Karpas-422 (cell line): Measurements from ENCODE around the gene CORT. TPM values are rescaled to one million over a fixed set of nuclear protein-coding genes. Genes with fewer than 3 reads are reported as not detected.
"Not testable (repeated sequence)": the region's sequence is repeated elsewhere in the genome, so short reads cannot be mapped to it uniquely, and the experiment has no call there.

Source experiments
- DNase-seq: peaks from one replicate; pipeline ENCODE4 v3.0.0-alpha.2; 2015
- H2AFZ ChIP-seq: fragments of 200-600 bp; sonication (generic); 2 replicates; pipeline ENCODE4 v1.6.1; 2014; ENCODE audit warnings: antibody characterized with exemption, low read length, mixed read lengths
- H3K27ac ChIP-seq: fragments of 200-600 bp; sonication (generic); 2 replicates; pipeline ENCODE4 v1.5.1; 2014; ENCODE audit warnings: mild to moderate bottlenecking, low read length, moderate library complexity
- H3K27me3 ChIP-seq: fragments of 200-600 bp; sonication (generic); 2 replicates; pipeline ENCODE4 v1.6.1; 2014; ENCODE audit warnings: low read length, mixed read lengths
- H3K36me3 ChIP-seq: fragments of 200-600 bp; sonication (generic); 2 replicates; pipeline ENCODE4 v1.6.1; 2014; ENCODE audit warnings: low read length, mixed read lengths; ENCODE audit not compliant: insufficient read depth
- H3K4me1 ChIP-seq: fragments of 200-600 bp; sonication (generic); 2 replicates; pipeline ENCODE4 v1.6.1; 2014; ENCODE audit warnings: mild to moderate bottlenecking, low read length, mixed read lengths
- H3K4me2 ChIP-seq: fragments of 200-600 bp; sonication (generic); 2 replicates; pipeline ENCODE4 v1.6.1; 2014; ENCODE audit warnings: low read length, low read depth, mild to moderate bottlenecking; ENCODE audit not compliant: poor library complexity, severe bottlenecking
- H3K4me3 ChIP-seq: fragments of 200-600 bp; sonication (generic); 2 replicates; pipeline ENCODE4 v1.5.1; 2014; ENCODE audit warnings: mild to moderate bottlenecking, antibody characterized with exemption, low read length, mixed read lengths
- H3K79me2 ChIP-seq: fragments of 200-600 bp; sonication (generic); 2 replicates; pipeline ENCODE4 v1.6.1; 2014; ENCODE audit warnings: mild to moderate bottlenecking, low read length, mixed read lengths
- H3K9ac ChIP-seq: fragments of 200-600 bp; sonication (generic); 2 replicates; pipeline ENCODE4 v1.6.0; 2014; ENCODE audit warnings: low read length
- H3K9me2 ChIP-seq: fragments of 200-600 bp; sonication (generic), shearing (Covaris generic); replicated peaks from 2 replicates; pipeline ENCODE4 v1.6.0; 2014; ENCODE audit warnings: mild to moderate bottlenecking, low read length, moderate library complexity; ENCODE audit not compliant: insufficient read depth
- H3K9me3 ChIP-seq: fragments of 300-700, 200-600 bp; sonication (generic); 2 replicates; pipeline ENCODE4 v1.6.1; 2014; ENCODE audit warnings: low read length, mixed read lengths
- H4K20me1 ChIP-seq: fragments of 200-600 bp; sonication (generic); 2 replicates; pipeline ENCODE4 v1.6.1; 2014; ENCODE audit warnings: mild to moderate bottlenecking, antibody characterized with exemption, low read length, low read depth; ENCODE audit not compliant: insufficient read depth
- total RNA-seq: library from RNA; depleted of rRNA; stranded (reverse); fragments of >200 nt; shearing (Covaris generic); gene quantifications from 2 replicates; pipeline ENCODE4 v1.2.3, GENCODE V29; 2014; ENCODE audit warnings: low replicate concordance; rRNA removed

CORT gene, protein sequence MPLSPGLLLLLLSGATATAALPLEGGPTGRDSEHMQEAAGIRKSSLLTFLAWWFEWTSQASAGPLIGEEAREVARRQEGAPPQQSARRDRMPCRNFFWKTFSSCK
- total RNA-seq = 0.34 and 3.5 TPM in 2 replicates

DNA sequence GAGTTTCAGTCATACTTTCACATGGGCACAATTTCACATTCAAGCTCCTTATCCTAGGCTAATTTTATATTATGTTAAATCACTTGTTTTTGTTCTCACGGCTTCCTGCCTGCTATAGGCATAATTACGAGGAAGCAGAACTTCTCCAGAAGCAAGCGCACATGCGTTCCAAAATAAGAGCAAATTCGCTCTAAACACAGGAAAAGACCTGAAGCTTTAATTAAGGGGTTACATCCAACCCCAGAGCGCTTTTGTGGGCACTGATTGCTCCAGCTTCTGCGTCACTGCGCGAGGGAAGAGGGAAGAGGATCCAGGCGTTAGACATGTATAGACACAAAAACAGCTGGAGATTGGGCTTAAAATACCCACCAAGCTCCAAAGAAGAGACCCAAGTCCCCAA lies at the start of gene CORT:
TSS of gene CORT (plus strand) at position 281 of the 400 bp plus-strand sequence. CDS start 193 bp downstream, outside the sequence.
- no peaks in the 10 kb centered on the region for H3K79me2 ChIP-seq
- H3K4me2 ChIP-seq = no peak within 1 kb of the TSS
- no peak within 1 kb of the TSS for H3K9ac ChIP-seq
- H3K27ac ChIP-seq = no peak within 1 kb of the TSS
- DNase-seq = no peak
- no peaks in the 10 kb centered on the region for H3K9me2 ChIP-seq
- no peak within 1 kb of the TSS for H3K4me3 ChIP-seq
- H3K9me3 ChIP-seq = no peaks in the 10 kb centered on the region
- no peaks in the 10 kb centered on the region for H3K36me3 ChIP-seq
- no peaks in the 10 kb centered on the region for H3K4me1 ChIP-seq
- no peak within 1 kb of the TSS for H2AFZ ChIP-seq
- H4K20me1 ChIP-seq = no peaks in the 10 kb centered on the region
- no peaks in the 10 kb centered on the region for H3K27me3 ChIP-seq

DNA sequence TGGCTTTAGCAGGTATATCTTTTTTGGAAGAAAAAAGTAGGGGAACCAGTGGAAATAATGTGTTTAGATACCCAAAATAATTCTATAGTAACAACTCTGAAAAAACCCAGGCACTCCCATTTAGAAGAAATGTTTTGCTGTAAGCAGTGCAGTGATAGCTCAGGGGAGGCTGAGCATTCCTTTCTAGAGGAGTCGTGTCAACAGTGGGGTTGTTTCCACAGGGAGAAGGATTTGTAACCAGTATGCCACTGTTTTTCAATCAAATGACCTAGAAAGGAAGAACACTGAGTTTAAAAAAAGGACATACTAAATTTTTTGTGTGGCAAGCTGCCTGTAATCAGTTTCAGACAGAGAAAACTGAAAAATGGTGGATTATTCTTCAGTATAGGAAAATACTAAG lies 48.5 kb upstream of the CORT start:
- H3K4me2 ChIP-seq = no peak overlapping the region
- no peak overlapping the region for H3K4me3 ChIP-seq
- H3K79me2 ChIP-seq = peaks cover 26% of the 10 kb centered on the region
- peaks cover 16% of the 10 kb centered on the region for H3K4me1 ChIP-seq
- no peaks in the 10 kb centered on the region for H3K9me3 ChIP-seq
- no peak overlapping the region for H3K27ac ChIP-seq
- peaks cover 21% of the 10 kb centered on the region; the same call in 1 of the 2 replicates for H3K36me3 ChIP-seq
- H3K9ac ChIP-seq = no peak overlapping the region
- DNase-seq = peak; percentile 14
- H2AFZ ChIP-seq = no peak overlapping the region
- H3K9me2 ChIP-seq = no peaks in the 10 kb centered on the region
- H4K20me1 ChIP-seq = peaks cover 8% of the 10 kb centered on the region; the same call in 1 of the 2 replicates
- no peaks in the 10 kb centered on the region for H3K27me3 ChIP-seq

DNA sequence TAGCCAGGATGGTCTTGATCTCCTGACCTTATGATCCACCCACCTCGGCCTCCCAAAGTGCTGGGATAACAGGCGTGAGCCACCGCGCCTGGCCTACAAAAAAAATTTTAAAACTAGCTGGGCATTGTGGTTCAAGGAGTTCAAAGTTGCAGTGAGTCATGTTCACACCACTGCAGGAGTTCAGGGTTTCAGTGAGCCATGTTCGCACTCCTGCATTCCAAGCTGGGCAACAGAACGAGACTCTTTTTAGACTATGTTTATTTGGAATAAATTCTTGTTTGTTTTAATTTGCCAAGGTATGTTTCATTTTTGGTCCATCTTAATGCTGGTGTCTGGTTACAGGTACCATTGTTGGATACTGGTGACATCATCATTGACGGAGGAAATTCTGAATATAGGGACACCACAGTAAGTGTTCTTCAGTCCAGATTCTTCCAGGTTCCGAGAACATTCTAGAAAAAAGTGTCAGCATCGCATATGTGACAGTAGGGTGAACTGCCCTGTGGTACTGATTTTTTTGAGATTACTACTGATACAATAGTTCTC lies 47.0 kb upstream of the CORT start:
- peak; percentile 16 for DNase-seq
- H2AFZ ChIP-seq = no peak overlapping the region
- no peaks in the 10 kb centered on the region for H3K9me2 ChIP-seq
- H3K36me3 ChIP-seq = peaks cover 24% of the 10 kb centered on the region; the same call in 1 of the 2 replicates
- no peak overlapping the region for H3K4me2 ChIP-seq
- peaks cover 16% of the 10 kb centered on the region for H3K4me1 ChIP-seq
- H4K20me1 ChIP-seq = peaks cover 8% of the 10 kb centered on the region; the same call in 1 of the 2 replicates
- H3K27ac ChIP-seq = no peak overlapping the region
- H3K79me2 ChIP-seq = peaks cover 26% of the 10 kb centered on the region
- H3K27me3 ChIP-seq = no peaks in the 10 kb centered on the region
- H3K9me3 ChIP-seq = no peaks in the 10 kb centered on the region
- no peak overlapping the region for H3K4me3 ChIP-seq
- H3K9ac ChIP-seq = no peak overlapping the region

DNA sequence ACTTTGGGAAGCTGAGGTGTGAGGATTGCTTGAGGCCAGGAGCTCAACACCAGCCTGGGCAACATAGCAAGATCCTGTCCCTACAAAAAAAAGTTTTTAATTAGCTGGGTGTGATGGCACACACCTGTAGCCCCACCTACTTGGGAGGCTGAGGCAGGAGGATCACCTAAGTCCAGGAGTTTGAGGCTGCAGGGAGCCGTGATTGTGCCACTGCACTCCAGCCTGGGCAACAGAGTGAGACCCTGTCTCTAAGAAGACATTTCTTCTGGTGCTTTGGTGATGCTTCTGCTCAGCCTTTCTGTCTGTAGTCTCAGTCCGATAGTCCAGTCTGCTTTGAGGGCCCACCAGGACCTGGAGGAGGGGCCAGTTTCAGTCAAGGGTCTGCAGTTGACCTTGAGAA lies 42.6 kb upstream of the CORT start:
- DNase-seq = peak; percentile 27
- H2AFZ ChIP-seq = no peak overlapping the region
- H4K20me1 ChIP-seq = no peaks in the 10 kb centered on the region
- H3K79me2 ChIP-seq = no peaks in the 10 kb centered on the region
- no peaks in the 10 kb centered on the region for H3K9me2 ChIP-seq
- H3K27ac ChIP-seq = no peak overlapping the region
- no peaks in the 10 kb centered on the region for H3K27me3 ChIP-seq
- no peaks in the 10 kb centered on the region for H3K4me1 ChIP-seq
- H3K4me3 ChIP-seq = no peak overlapping the region
- H3K9me3 ChIP-seq = no peaks in the 10 kb centered on the region
- no peak overlapping the region for H3K4me2 ChIP-seq
- no peak overlapping the region for H3K9ac ChIP-seq
- H3K36me3 ChIP-seq = peaks cover 35% of the 10 kb centered on the region; the same call in 1 of the 2 replicates

DNA sequence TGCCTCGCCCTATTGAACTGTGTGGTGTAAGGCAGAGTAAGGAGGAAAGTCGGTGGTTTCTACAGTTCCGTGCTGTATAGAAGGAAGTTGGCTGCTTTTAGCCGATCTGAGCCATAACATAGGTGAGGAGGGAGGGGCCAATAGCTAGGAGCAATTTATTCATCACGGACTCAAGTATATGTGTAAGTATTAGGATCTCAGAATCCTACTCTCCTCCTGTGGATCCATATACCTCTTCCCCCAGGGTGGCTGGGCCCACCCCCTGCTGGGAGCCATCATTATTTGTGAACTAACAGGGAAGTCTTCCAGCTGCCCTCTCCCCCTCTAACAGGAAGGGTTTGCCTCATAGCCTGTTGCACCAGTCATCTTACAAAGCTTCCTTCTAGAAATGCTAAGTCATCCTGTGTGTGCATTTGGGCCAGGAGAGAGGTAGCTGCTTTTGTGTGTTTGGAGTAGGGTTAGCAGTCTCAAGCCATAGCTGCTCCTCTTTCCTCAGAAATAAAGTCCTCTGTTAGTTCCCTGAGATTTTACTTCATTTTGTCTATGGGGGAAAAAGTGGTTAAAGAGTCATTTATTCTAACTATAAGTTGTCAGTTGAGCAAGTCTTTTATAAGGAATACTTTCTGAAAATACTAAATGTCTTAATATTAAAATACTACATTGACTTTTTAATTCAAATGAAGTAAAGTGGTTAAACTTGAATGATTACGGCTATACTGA lies 34.5 kb upstream of the CORT start:
- Histone ChIP-seq H3K4me3 (no peak overlapping the region), H2AFZ (no peak overlapping the region), H3K9me2 (no peaks in the 10 kb centered on the region), H3K27me3 (no peaks in the 10 kb centered on the region), H3K4me2 (no peak overlapping the region), H4K20me1 (no peaks in the 10 kb centered on the region), H3K79me2 (no peaks in the 10 kb centered on the region), H3K9me3 (no peaks in the 10 kb centered on the region), H3K27ac (no peak overlapping the region), H3K4me1 (no peaks in the 10 kb centered on the region), H3K36me3 (peaks cover 50% of the 10 kb centered on the region), H3K9ac (no peak overlapping the region)
- peak; percentile 40 for DNase-seq

DNA sequence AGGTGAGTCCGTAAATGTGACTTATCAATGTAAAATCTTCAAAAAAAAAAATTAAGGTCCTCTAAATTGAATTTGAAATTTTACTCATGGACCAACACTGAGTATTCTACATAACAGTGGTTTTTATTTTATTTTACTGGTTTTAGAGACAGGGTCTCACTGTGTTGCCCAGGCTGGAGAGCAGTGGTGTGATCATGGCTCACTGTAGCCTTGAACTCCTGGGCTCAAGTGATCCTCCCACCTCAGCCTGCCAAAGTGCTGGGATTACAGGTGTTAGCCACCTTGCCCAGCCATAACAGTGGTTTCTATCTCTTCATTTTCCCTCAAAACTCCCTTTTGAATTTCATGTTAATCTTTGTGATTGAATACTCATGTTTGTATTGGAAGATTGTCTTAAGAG lies 33.9 kb upstream of the CORT start:
- H2AFZ ChIP-seq, H3K4me2 ChIP-seq, DNase-seq, H3K9ac ChIP-seq, H3K9me2 ChIP-seq, H3K4me1 ChIP-seq, H3K4me3 ChIP-seq, H4K20me1 ChIP-seq, H3K9me3 ChIP-seq, H3K27ac ChIP-seq, H3K79me2 ChIP-seq, H3K27me3 ChIP-seq: not testable (repeated sequence)
- peaks cover 48% of the 10 kb centered on the region for H3K36me3 ChIP-seq

DNA sequence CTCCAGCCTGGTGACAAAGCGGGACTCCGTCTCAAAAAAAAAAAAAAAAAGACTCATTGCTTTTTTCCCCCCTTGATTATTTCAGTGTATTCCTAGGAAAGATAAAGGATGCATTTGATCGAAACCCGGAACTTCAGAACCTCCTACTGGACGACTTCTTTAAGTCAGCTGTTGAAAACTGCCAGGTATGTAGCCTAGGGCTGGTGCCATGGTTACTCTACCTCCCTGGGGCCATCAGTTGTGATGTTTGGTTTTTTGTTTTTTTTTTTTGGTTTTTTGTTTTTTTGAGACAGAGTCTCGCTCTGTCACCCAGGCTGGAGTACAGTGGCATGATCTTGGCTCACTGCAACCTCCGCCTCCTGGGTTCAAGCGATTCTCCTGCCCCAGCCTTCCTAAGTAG lies 31.1 kb upstream of the CORT start:
- H3K9ac ChIP-seq, H3K79me2 ChIP-seq, H3K9me2 ChIP-seq, H3K4me3 ChIP-seq, H3K27ac ChIP-seq, H4K20me1 ChIP-seq, H3K4me1 ChIP-seq, H3K9me3 ChIP-seq, H2AFZ ChIP-seq, H3K4me2 ChIP-seq, H3K27me3 ChIP-seq: not testable (repeated sequence)
- peak; percentile 24 for DNase-seq
- H3K36me3 ChIP-seq = peaks cover 26% of the 10 kb centered on the region

DNA sequence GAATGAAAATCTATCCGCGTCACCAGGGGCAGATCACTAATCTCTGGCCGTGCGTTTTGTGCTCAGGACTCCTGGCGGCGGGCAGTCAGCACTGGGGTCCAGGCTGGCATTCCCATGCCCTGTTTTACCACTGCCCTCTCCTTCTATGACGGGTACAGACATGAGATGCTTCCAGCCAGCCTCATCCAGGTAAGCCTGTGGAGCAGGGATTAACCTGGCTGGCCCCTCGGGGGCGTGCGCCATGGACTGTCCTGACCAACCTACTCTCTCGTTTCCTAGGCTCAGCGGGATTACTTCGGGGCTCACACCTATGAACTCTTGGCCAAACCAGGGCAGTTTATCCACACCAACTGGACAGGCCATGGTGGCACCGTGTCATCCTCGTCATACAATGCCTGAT lies 30.5 kb upstream of the CORT start:
- DNase-seq = peak; percentile 32
- H3K4me3 ChIP-seq = no peak overlapping the region
- H3K9ac ChIP-seq = no peak overlapping the region
- H3K4me1 ChIP-seq = no peaks in the 10 kb centered on the region
- no peaks in the 10 kb centered on the region for H4K20me1 ChIP-seq
- H2AFZ ChIP-seq = no peak overlapping the region
- peaks cover 26% of the 10 kb centered on the region for H3K36me3 ChIP-seq
- H3K9me2 ChIP-seq = no peaks in the 10 kb centered on the region
- H3K79me2 ChIP-seq = no peaks in the 10 kb centered on the region
- no peak overlapping the region for H3K27ac ChIP-seq
- no peak overlapping the region for H3K4me2 ChIP-seq
- H3K9me3 ChIP-seq = no peaks in the 10 kb centered on the region
- H3K27me3 ChIP-seq = no peaks in the 10 kb centered on the region
